NCI-H1436 (cell line): ENCODE data around the gene CELA2B.
A peak's percentile ranks its signal among the peaks of the same experiment; 100 is the strongest.
"Not testable (repeated sequence)": the region's sequence is repeated elsewhere in the genome, so short reads cannot be mapped to it uniquely, and the experiment has no call there.

ENCODE experiments used
- DNase-seq: peaks from one replicate; lab custom pipeline; 2025; lab: John Stamatoyannopoulos, UW

The CELA2B gene

GRCh38 chr1:15501208-15502032 is 25.5 kb downstream of the CELA2B start:
- DNase-seq: peak; percentile 54

- no peak for DNase-seq
Observed at GRCh38 chr1:15504436-15504835, 28.5 kb downstream of the CELA2B start.

- no peak for DNase-seq
Observed at GRCh38 chr1:15506831-15507230, 30.9 kb downstream of the CELA2B start.

GRCh38 chr1:15507278-15507677 is 31.4 kb downstream of the CELA2B start:
- DNase-seq: no peak

- no peak for DNase-seq
Observed at GRCh38 chr1:15508700-15509487, 33.0 kb downstream of the CELA2B start.

- no peak for DNase-seq
Observed at GRCh38 chr1:15509586-15509985, 33.7 kb downstream of the CELA2B start.

- DNase-seq: no peak
Observed at GRCh38 chr1:15510611-15511405, 34.9 kb downstream of the CELA2B start.

- no peak for DNase-seq
Observed at GRCh38 chr1:15513192-15513591, 37.3 kb downstream of the CELA2B start.

GRCh38 chr1:15513919-15514318 is 38.0 kb downstream of the CELA2B start:
- no peak for DNase-seq

- not testable (repeated sequence) for DNase-seq
Observed at GRCh38 chr1:15514557-15514956, 38.7 kb downstream of the CELA2B start.

- DNase-seq: no peak
Observed at GRCh38 chr1:15515022-15515663, 39.2 kb downstream of the CELA2B start.

- DNase-seq: no peak
Observed at GRCh38 chr1:15519625-15520024, 43.7 kb downstream of the CELA2B start.

- DNase-seq: not testable (repeated sequence)
Observed at GRCh38 chr1:15521206-15521906, 45.5 kb downstream of the CELA2B start.

GRCh38 chr1:15522551-15522950 is 46.6 kb downstream of the CELA2B start:
- no peak for DNase-seq

- DNase-seq: no peak
Observed at GRCh38 chr1:15523104-15524020, 47.5 kb downstream of the CELA2B start.

- DNase-seq: no peak
Observed at GRCh38 chr1:15524021-15524282, 48.0 kb downstream of the CELA2B start, which contains the start of gene CASP9. Gene CASP9, minus strand, starts transcription at chr1:15524215. Its CDS starts 15 bp downstream, at chr1:15524200.

GRCh38 chr1:15524283-15525049 is 48.6 kb downstream of the CELA2B start:
- peak; percentile 98 for DNase-seq

GRCh38 chr1:15525050-15526020 is 49.4 kb downstream of the CELA2B start:
- DNase-seq: no peak
